H1 (cell line): Measurements from ENCODE around the gene SPR. TPM values are rescaled to one million over a fixed set of nuclear protein-coding genes. Genes with fewer than 3 reads are reported as not detected.
A peak's percentile ranks its signal among the peaks of the same experiment; 100 is the strongest.

ENCODE experiments used
- ASH2L ChIP-seq: fragments of 200-600, 300-600 bp; sonication (generic); IDR thresholded peaks from one replicate; pipeline ENCODE4 v1.7.1; 2017; ENCODE audit warnings: low read length
- ATF3 ChIP-seq: IDR thresholded peaks from 2 replicates; pipeline ENCODE4 v1.6.1; 2011; ENCODE audit warnings: low read depth, mild to moderate bottlenecking, low read length; ENCODE audit not compliant: insufficient read depth
- BACH1 ChIP-seq: IDR thresholded peaks from 2 replicates; pipeline ENCODE4 v1.6.1; 2012; ENCODE audit warnings: low read length, improper control_type of control experiment
- CBX8 ChIP-seq: fragments of 300-800, 300-1000 bp; sonication (generic); IDR thresholded peaks from 2 replicates; pipeline ENCODE4 v1.7.1; 2016; ENCODE audit warnings: low read depth, low read length, borderline replicate concordance
- CEBPB ChIP-seq: IDR thresholded peaks from 2 replicates; pipeline ENCODE4 v1.6.1; 2012; ENCODE audit warnings: low read depth, low read length
- CHD1 ChIP-seq: IDR thresholded peaks from 2 replicates; pipeline ENCODE4 v1.6.1; 2012; ENCODE audit warnings: low read depth, low read length, improper control_type of control experiment
- E2F6 ChIP-seq: IDR thresholded peaks from 2 replicates; pipeline ENCODE4 v1.6.1; 2012; ENCODE audit warnings: inconsistent platforms
- EZH2 ChIP-seq: fragments of 200-600 bp; sonication (generic); IDR thresholded peaks from 2 replicates; pipeline ENCODE4 v1.7.1; 2012; ENCODE audit warnings: low read depth, mild to moderate bottlenecking, moderate library complexity, low read length, inconsistent platforms; ENCODE audit not compliant: severe bottlenecking
- HDAC2 ChIP-seq, 2 experiments: fragments of 300-600 bp in 1 of 2; sonication (generic) in 1 of 2; IDR thresholded peaks; 2 replicates each; pipeline ENCODE4 v1.6.1; 2011 to 2012; ENCODE audit warnings: low read depth in 2 of 2, low read length in 2 of 2, mild to moderate bottlenecking in 2 of 2, moderate library complexity in 2 of 2, borderline replicate concordance in 1 of 2, inconsistent platforms in 1 of 2
- HDAC6 ChIP-seq: IDR thresholded peaks from one replicate; pipeline ENCODE4 v1.7.1; 2012; ENCODE audit warnings: low read depth, mild to moderate bottlenecking, inconsistent platforms, low read length, moderate library complexity
- JUND ChIP-seq: IDR thresholded peaks from 2 replicates; pipeline ENCODE4 v1.6.1; 2011; ENCODE audit warnings: mild to moderate bottlenecking, improper control_type of control experiment, low read length
- MAFK ChIP-seq: IDR thresholded peaks from 2 replicates; pipeline ENCODE4 v1.6.1; 2012; ENCODE audit warnings: low read depth, mild to moderate bottlenecking, improper control_type of control experiment, low read length
- POLR2A ChIP-seq, 2 experiments: IDR thresholded peaks; 1 replicate in 1 of 2; 2 replicates in 1 of 2; pipeline ENCODE4 v1.6.1; 2011; ENCODE audit warnings: low read depth in 2 of 2, low read length in 2 of 2, mild to moderate bottlenecking in 2 of 2; ENCODE audit errors: control extremely low read depth in 1 of 2
- RBBP5 ChIP-seq: IDR thresholded peaks from 2 replicates; pipeline ENCODE4 v1.7.1; 2012; ENCODE audit warnings: low read depth, mild to moderate bottlenecking, inconsistent platforms, low read length, moderate library complexity, borderline replicate concordance
- RNF2 ChIP-seq: fragments of 200-900, 300-1000 bp; sonication (generic); IDR thresholded peaks from 2 replicates; pipeline ENCODE4 v1.7.1; 2016; ENCODE audit warnings: borderline replicate concordance, low read depth, mild to moderate bottlenecking, antibody characterized with exemption, low read length; ENCODE audit not compliant: poor library complexity, severe bottlenecking; ENCODE audit errors: missing control alignments
- SP1 ChIP-seq: IDR thresholded peaks from 2 replicates; pipeline ENCODE4 v1.6.1; 2011; ENCODE audit warnings: low read depth, low read length
- SP2 ChIP-seq: IDR thresholded peaks from 2 replicates; pipeline ENCODE4 v1.6.1; 2012; ENCODE audit warnings: mild to moderate bottlenecking, low read length, inconsistent platforms
- SP4 ChIP-seq: IDR thresholded peaks from 2 replicates; pipeline ENCODE4 v1.6.1; 2012; ENCODE audit warnings: low read length, inconsistent platforms
- SUZ12 ChIP-seq: fragments of 200-600 bp; sonication (generic); IDR thresholded peaks from 2 replicates; pipeline ENCODE4 v1.6.1; 2012; ENCODE audit warnings: mild to moderate bottlenecking, inconsistent platforms, low read length, moderate library complexity, mixed read lengths
- TAF1 ChIP-seq: IDR thresholded peaks from 2 replicates; pipeline ENCODE4 v1.6.1; 2011; ENCODE audit warnings: mild to moderate bottlenecking, low read depth, low read length
- TBP ChIP-seq: IDR thresholded peaks from 2 replicates; pipeline ENCODE4 v1.6.1; 2011; ENCODE audit warnings: low read depth, low read length, improper control_type of control experiment
- YY1 ChIP-seq: IDR thresholded peaks from 2 replicates; pipeline ENCODE4 v1.6.1; 2011; ENCODE audit warnings: low read depth, mild to moderate bottlenecking, low read length
- polyA plus RNA-seq, 7 experiments: library from polyadenylated mRNA; depleted of rRNA in 3 of 7; stranded (reverse) in 5 of 7; unstranded in 2 of 7; fragments of >200 nt in 5 of 7; fragments of 200-250 nt in 2 of 7; gene quantifications; 1 replicate in 5 of 7; 2 replicates in 1 of 7; 4 replicates in 1 of 7; pipeline versions ENCODE4 v1.2.1 to v1.2.3, GENCODE V29; 2011 to 2013; ENCODE audit warnings: missing spikeins in 2 of 7, mixed read lengths in 2 of 7
- total RNA-seq: library from RNA; stranded (reverse); fragmentation: NEBNext Ultra II Directional; extraction: Animal tissue kit (Norgen Biotek cat#: 25700); gene quantifications from 2 replicates; pipeline ENCODE4 v1.2.1, GENCODE V29; 2021
- TF ChIP-seq, protein P1 (sequence below), 3 experiments: IDR thresholded peaks; 1 replicate in 2 of 3; 2 replicates in 1 of 3; pipeline versions ENCODE4 v1.5.1 to v1.6.1; 2011; ENCODE audit warnings: low read length in 3 of 3, mild to moderate bottlenecking in 3 of 3, inconsistent platforms in 2 of 3, low read depth in 1 of 3, moderate library complexity in 1 of 3; ENCODE audit not compliant: insufficient read depth in 1 of 3; ENCODE audit errors: control extremely low read depth in 1 of 3

SPR gene
- total and polyA plus RNA-seq, 2 of the 8 experiments (the other 6 are each of a cell fraction or from before 2014, with no cell fraction given): 4.5 to 11.5 TPM

- TF ChIP-seq SP2 (no peak), CBX8 (no peak), TAF1 (no peak), POLR2A (IDR thresholded peaks at IDR 0.05; ENCODE audit: control extremely low read depth in 1 of 2, low read depth in 2 of 2, low read length in 2 of 2) (no peak), SP4 (no peak), ASH2L (no peak), ATF3 (no peak), HDAC2 (IDR thresholded peaks at IDR 0.05; ENCODE audit: borderline replicate concordance in 1 of 2, low read depth in 2 of 2, low read length in 2 of 2) (no peak), CEBPB (no peak), BACH1 (no peak), CHD1 (no peak), JUND (no peak), RNF2 (peak; percentile 93), E2F6 (no peak), EZH2 (peak; percentile 67), RBBP5 (no peak), SP1 (no peak), SUZ12 (peak; percentile 80), HDAC6 (no peak), YY1 (no peak), MAFK (no peak), TBP (no peak)
- TF ChIP-seq, protein P1, sequence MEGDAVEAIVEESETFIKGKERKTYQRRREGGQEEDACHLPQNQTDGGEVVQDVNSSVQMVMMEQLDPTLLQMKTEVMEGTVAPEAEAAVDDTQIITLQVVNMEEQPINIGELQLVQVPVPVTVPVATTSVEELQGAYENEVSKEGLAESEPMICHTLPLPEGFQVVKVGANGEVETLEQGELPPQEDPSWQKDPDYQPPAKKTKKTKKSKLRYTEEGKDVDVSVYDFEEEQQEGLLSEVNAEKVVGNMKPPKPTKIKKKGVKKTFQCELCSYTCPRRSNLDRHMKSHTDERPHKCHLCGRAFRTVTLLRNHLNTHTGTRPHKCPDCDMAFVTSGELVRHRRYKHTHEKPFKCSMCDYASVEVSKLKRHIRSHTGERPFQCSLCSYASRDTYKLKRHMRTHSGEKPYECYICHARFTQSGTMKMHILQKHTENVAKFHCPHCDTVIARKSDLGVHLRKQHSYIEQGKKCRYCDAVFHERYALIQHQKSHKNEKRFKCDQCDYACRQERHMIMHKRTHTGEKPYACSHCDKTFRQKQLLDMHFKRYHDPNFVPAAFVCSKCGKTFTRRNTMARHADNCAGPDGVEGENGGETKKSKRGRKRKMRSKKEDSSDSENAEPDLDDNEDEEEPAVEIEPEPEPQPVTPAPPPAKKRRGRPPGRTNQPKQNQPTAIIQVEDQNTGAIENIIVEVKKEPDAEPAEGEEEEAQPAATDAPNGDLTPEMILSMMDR (IDR thresholded peaks at IDR 0.05; ENCODE audit: control extremely low read depth in 1 of 3, insufficient read depth in 1 of 3, low read depth in 1 of 3, low read length in 3 of 3): no peak
These were observed 38.2 kb downstream of the SPR start (continued) for GRCh38 chr2:72925328-72925943.
